Kidney (tissue), 14 donors: ENCODE results near the gene ADCY6. TPM values are rescaled to one million over a fixed set of nuclear protein-coding genes. Genes with fewer than 3 reads are reported as not detected.

Experiments used
- DNase-seq, 5 donors: peaks; one replicate each; pipeline ENCODE4 v3.0.0-alpha.2; 2013 to 2020
- FAIRE-seq: peaks from 2 replicates; lab custom pipeline; 2012; peaks lifted over from hg19 to GRCh38; lab: Jason Lieb, UNC
- H3K27ac ChIP-seq, 2 donors: one replicate each; pipeline ENCODE4 v1.7.0; 2013; ENCODE audit warnings: low read depth in 2 of 2, low read length in 2 of 2, inconsistent platforms in 1 of 2
- H3K27me3 ChIP-seq: one replicate; pipeline ENCODE4 v1.7.1; 2013; ENCODE audit warnings: low read length, inconsistent platforms; ENCODE audit not compliant: control insufficient read depth, insufficient read depth
- H3K36me3 ChIP-seq, 3 donors: one replicate each; pipeline versions ENCODE4 v1.7.0 to v1.7.1; 2013; ENCODE audit warnings: low read length in 3 of 3, control low read depth in 1 of 3, inconsistent platforms in 1 of 3; ENCODE audit not compliant: insufficient read depth in 3 of 3, control insufficient read depth in 2 of 3
- H3K4me1 ChIP-seq, 3 donors: one replicate each; pipeline versions ENCODE4 v1.7.0 to v1.7.1; 2013; ENCODE audit warnings: low read length in 3 of 3, inconsistent platforms in 1 of 3, low read depth in 1 of 3; ENCODE audit not compliant: control insufficient read depth in 2 of 3, insufficient read depth in 2 of 3
- H3K4me3 ChIP-seq, 3 donors: one replicate each; pipeline versions ENCODE4 v1.7.0 to v1.8.1; 2013; ENCODE audit warnings: low read length in 3 of 3, control low read depth in 1 of 3, inconsistent platforms in 1 of 3
- H3K9ac ChIP-seq, 3 donors: one replicate each; pipeline versions ENCODE4 v1.7.0 to v1.7.1; 2013; ENCODE audit warnings: low read length in 3 of 3, control low read depth in 1 of 3, inconsistent platforms in 1 of 3
- H3K9me3 ChIP-seq, 3 donors: one replicate each; pipeline versions ENCODE4 v1.7.0 to v1.7.1; 2013; ENCODE audit warnings: low read length in 3 of 3, control low read depth in 1 of 3, inconsistent platforms in 1 of 3; ENCODE audit not compliant: control insufficient read depth in 2 of 3, insufficient read depth in 1 of 3
- intact Hi-C: fragments of 100-400 bp; cut with DNase I; formaldehyde crosslinking; loops from one replicate; pipeline ENCODE4 v1.11.1; 2022
- polyA plus RNA-seq: library from polyadenylated mRNA; stranded (reverse); fragments of 350-450 nt; fragmentation: Illumina TruSeq; extraction: RNeasy Lipid Tissue Mini Kit (QIAGEN cat#74804); gene quantifications from one replicate; pipeline ENCODE4 v1.2.3, GENCODE V29; 2014; ENCODE audit warnings: low read depth, low replicate concordance; ENCODE audit not compliant: insufficient read depth
- total RNA-seq: library from RNA; stranded (reverse); fragmentation: NEBNext Ultra II Directional; extraction: Animal tissue kit (Norgen Biotek cat#: 25700); gene quantifications from one replicate; pipeline ENCODE4 v1.2.1, GENCODE V29; 2021
- TF ChIP-seq, protein P1 (sequence below): IDR thresholded peaks from 3 replicates; pipeline ENCODE4 v1.5.1; 2012; ENCODE audit warnings: mild to moderate bottlenecking, moderate library complexity, borderline replicate concordance; ENCODE audit not compliant: insufficient read depth; ENCODE audit errors: extremely low read depth
- donor health status: control.
- donor health status: control.
- donor health status: control.
- donor health status: control.
- donor health status: control.
- donor health status: DM: yes; HTN: yes; CAD: no.
- donor health status: Normal renal cell carcinoma (clear cell type).

Gene ADCY6
- total and polyA plus RNA-seq, 2 donors from 2014 or later = 27.3 to 66.9 TPM

- DNase-seq (no peak), FAIRE-seq (no peak)
- Histone ChIP-seq H3K4me1 (no peaks in the 10 kb centered on the region), H3K9me3 (no peaks in the 10 kb centered on the region), H3K36me3 (peaks cover 9 to 57% (median 42%) of the 10 kb centered on the region in 3 donors), H3K27ac (no peak overlapping the region), H3K9ac (no peak overlapping the region), H3K27me3 (no peaks in the 10 kb centered on the region), H3K4me3 (no peak overlapping the region)
- TF ChIP-seq, protein P1, sequence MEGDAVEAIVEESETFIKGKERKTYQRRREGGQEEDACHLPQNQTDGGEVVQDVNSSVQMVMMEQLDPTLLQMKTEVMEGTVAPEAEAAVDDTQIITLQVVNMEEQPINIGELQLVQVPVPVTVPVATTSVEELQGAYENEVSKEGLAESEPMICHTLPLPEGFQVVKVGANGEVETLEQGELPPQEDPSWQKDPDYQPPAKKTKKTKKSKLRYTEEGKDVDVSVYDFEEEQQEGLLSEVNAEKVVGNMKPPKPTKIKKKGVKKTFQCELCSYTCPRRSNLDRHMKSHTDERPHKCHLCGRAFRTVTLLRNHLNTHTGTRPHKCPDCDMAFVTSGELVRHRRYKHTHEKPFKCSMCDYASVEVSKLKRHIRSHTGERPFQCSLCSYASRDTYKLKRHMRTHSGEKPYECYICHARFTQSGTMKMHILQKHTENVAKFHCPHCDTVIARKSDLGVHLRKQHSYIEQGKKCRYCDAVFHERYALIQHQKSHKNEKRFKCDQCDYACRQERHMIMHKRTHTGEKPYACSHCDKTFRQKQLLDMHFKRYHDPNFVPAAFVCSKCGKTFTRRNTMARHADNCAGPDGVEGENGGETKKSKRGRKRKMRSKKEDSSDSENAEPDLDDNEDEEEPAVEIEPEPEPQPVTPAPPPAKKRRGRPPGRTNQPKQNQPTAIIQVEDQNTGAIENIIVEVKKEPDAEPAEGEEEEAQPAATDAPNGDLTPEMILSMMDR = no peak
- intact Hi-C loops = no loop called here
Measured at GRCh38 chr12:48831257-48831656, 42.4 kb upstream of the ADCY6 start.

DNA sequence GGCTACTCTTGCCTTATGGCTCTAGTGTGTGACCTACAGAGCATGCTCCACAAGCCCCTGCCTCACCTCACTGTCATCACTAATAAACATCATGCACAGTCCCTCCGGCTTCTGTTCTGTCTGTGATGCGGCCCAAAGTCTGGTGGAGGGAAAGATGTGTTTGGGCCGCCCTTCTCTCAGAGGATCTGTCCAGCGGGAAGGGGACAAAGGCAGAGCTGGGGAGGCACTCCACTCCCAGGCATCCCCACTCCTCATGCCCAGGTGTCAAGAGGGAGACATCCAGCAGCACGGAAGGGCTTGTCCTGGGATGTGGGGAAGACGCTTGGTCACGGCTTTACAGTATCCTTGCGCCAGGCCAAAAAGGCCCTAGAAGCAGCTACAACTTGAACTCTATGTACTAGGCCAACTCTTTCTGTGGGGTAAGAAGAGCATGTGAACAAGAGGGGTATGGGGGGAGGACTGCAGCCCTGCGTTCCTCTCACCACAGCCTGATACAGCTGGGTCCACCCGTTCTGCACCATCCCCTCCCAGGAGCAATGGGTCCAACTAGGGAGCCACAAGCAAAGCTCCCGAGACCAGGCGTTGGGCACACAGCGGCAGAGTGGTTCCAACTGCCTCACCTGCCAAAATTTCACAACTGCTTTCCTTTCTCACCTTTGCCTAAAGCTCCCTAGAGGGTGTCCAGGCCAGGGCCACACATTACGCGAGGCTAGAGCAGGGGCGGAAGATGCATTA is 40.1 kb upstream of the ADCY6 start:
- H3K9ac ChIP-seq = no peak overlapping the region
- intact Hi-C loops = no loop called here
- no peaks in the 10 kb centered on the region for H3K27me3 ChIP-seq
- no peaks in the 10 kb centered on the region for H3K9me3 ChIP-seq
- peaks cover 7 to 46% (median 33%) of the 10 kb centered on the region in 3 donors for H3K36me3 ChIP-seq
- no peak for FAIRE-seq
- no peak overlapping the region for H3K27ac ChIP-seq
- H3K4me3 ChIP-seq = no peak overlapping the region
- TF ChIP-seq, protein P1 = no peak
- DNase-seq = no peak
- no peaks in the 10 kb centered on the region for H3K4me1 ChIP-seq

GRCh38 chr12:48828293-48828692 is 39.4 kb upstream of the ADCY6 start:
- no peak overlapping the region for H3K9ac ChIP-seq
- H3K27ac ChIP-seq = no peak overlapping the region
- H3K4me1 ChIP-seq = no peaks in the 10 kb centered on the region
- H3K4me3 ChIP-seq = no peak overlapping the region
- no peak for FAIRE-seq
- no peaks in the 10 kb centered on the region for H3K9me3 ChIP-seq
- no peaks in the 10 kb centered on the region for H3K27me3 ChIP-seq
- DNase-seq = no peak
- peaks cover 7 to 38% (median 29%) of the 10 kb centered on the region in 3 donors for H3K36me3 ChIP-seq
- TF ChIP-seq, protein P1 = no peak
- intact Hi-C loops = no loop called here
